ENCODE measurements around the gene EPC1. TPM values are rescaled to one million over a fixed set of nuclear protein-coding genes. Genes with fewer than 3 reads are reported as not detected.
A peak's percentile ranks its signal among the peaks of the same experiment; 100 is the strongest.

EPC1 gene
- total RNA-seq, 4 donors from 2014 or later: 40.3 to 148 (median 62.2) TPM

GRCh38 chr10:32388258-32389027, 41.5 kb upstream of the EPC1 start:
- no peak for DNase-seq
- 57 to 64% methylated on average over 6 of the region's 6 CpGs for WGBS, 2 donors (ENCODE audit: low coverage in 1 of 2)
- in situ Hi-C loops (cut with MboI; ENCODE audit: low pct_ligation_motif_present in 1 of 4, low pct_unique_long_range_greater_than_20kb in 1 of 4, low sequenced_read_pairs in 3 of 4) (loop anchor here in 1 of 4 donors (10.0 kb wide), 1 partner anchor 56 kb away; the partner anchor contains the start of gene CCDC7), intact Hi-C loops (cut with DNase I; ENCODE audit: low total_unique reads) (loop anchor here (10.0 kb wide), 1 partner anchor 56 kb away; the partner anchor contains the start of gene CCDC7)
- Histone ChIP-seq H3K4me1 (peaks cover 0 to 15% (median 2%) of the 10 kb centered on the region in 4 donors), H3K9me3 (no peaks in the 10 kb centered on the region), H3K4me3 (no peak overlapping the region), H3K36me3 (no peaks in the 10 kb centered on the region), H3K27ac (no peak overlapping the region), H3K27me3 (no peaks in the 10 kb centered on the region)
- TF ChIP-seq EP300 (IDR thresholded peaks at IDR 0.05; ENCODE audit: low read depth): no peak
- TF ChIP-seq CTCF (IDR thresholded peaks at IDR 0.05): no peak

GRCh38 chr10:32386623-32387260, 39.8 kb upstream of the EPC1 start:
- H3K4me1 ChIP-seq: peaks cover 0 to 22% (median 2%) of the 10 kb centered on the region in 4 donors
- no peak for DNase-seq
- H3K9me3 ChIP-seq: no peaks in the 10 kb centered on the region
- intact Hi-C loops (cut with DNase I; ENCODE audit: low total_unique reads) (loop anchor here (10.0 kb wide), 1 partner anchor 58 kb away; the partner anchor contains the start of gene CCDC7), in situ Hi-C loops (cut with MboI; ENCODE audit: low pct_ligation_motif_present in 1 of 4, low pct_unique_long_range_greater_than_20kb in 1 of 4, low sequenced_read_pairs in 3 of 4) (loop anchor here in 1 of 4 donors (10.0 kb wide), 1 partner anchor 58 kb away; the partner anchor contains the start of gene CCDC7)
- no peak overlapping the region for H3K27ac ChIP-seq
- WGBS, 2 donors (ENCODE audit: low coverage in 1 of 2): 71 to 73% methylated on average over 7 of the region's 7 CpGs
- H3K4me3 ChIP-seq: no peak overlapping the region
- H3K27me3 ChIP-seq: no peaks in the 10 kb centered on the region
- TF ChIP-seq CTCF (IDR thresholded peaks at IDR 0.05) (no peak), POLR2AphosphoS5 (IDR thresholded peaks at IDR 0.05) (no peak), POLR2A (IDR thresholded peaks at IDR 0.05) (no peak), EP300 (IDR thresholded peaks at IDR 0.05; ENCODE audit: low read depth) (no peak)
- no peaks in the 10 kb centered on the region for H3K36me3 ChIP-seq

- H3K27ac ChIP-seq: peak overlapping the region in 3 of 4 donors; percentile 23 to 70 (median 65)
- peak; percentile 63 for DNase-seq
Measured at GRCh38 chr10:32384171-32384570, 37.2 kb upstream of the EPC1 start.

GRCh38 chr10:32381165-32381564, 34.2 kb upstream of the EPC1 start:
- in situ Hi-C loops (cut with MboI; ENCODE audit: low pct_ligation_motif_present in 1 of 4, low pct_unique_long_range_greater_than_20kb in 1 of 4, low sequenced_read_pairs in 3 of 4): loop anchor here in 1 of 4 donors (10.0 kb wide), 1 partner anchor 64 kb away; the partner anchor contains the start of gene CCDC7
- Histone ChIP-seq H3K36me3 (no peaks in the 10 kb centered on the region), H3K4me3 (no peak overlapping the region), H3K27ac (peak overlapping the region; percentile 90 to 98 (median 94)), H3K9me3 (no peaks in the 10 kb centered on the region), H3K27me3 (no peaks in the 10 kb centered on the region), H3K4me1 (peaks cover 0 to 25% (median 12%) of the 10 kb centered on the region in 4 donors)
- no peak for DNase-seq
- intact Hi-C loops (cut with DNase I; ENCODE audit: low total_unique reads): loop anchor here (10.0 kb wide), 1 partner anchor 64 kb away; the partner anchor contains the start of gene CCDC7
- 54 to 67% methylated on average over 1 to 3 of the region's 3 CpGs for WGBS, 2 donors (ENCODE audit: low coverage in 1 of 2)
- TF ChIP-seq POLR2AphosphoS5 (IDR thresholded peaks at IDR 0.05) (peak in 1 of 3 donors; percentile 10), CTCF (IDR thresholded peaks at IDR 0.05) (no peak), POLR2A (IDR thresholded peaks at IDR 0.05) (no peak)

More at GRCh38 chr10:32384171-32384570, 37.2 kb upstream of the EPC1 start:
- Histone ChIP-seq H3K9me3 (no peaks in the 10 kb centered on the region), H3K27me3 (no peaks in the 10 kb centered on the region), H3K36me3 (no peaks in the 10 kb centered on the region), H3K4me3 (no peak overlapping the region), H3K4me1 (peaks cover 0 to 36% (median 6%) of the 10 kb centered on the region in 4 donors)
- in situ Hi-C loops (cut with MboI; ENCODE audit: low pct_ligation_motif_present in 1 of 4, low pct_unique_long_range_greater_than_20kb in 1 of 4, low sequenced_read_pairs in 3 of 4): loop anchor here in 1 of 4 donors (10.0 kb wide), 1 partner anchor 61 kb away; the partner anchor contains the start of gene CCDC7
- 61 to 78% methylated on average over 2 to 4 of the region's 4 CpGs for WGBS, 2 donors (ENCODE audit: low coverage in 1 of 2)
- intact Hi-C loops (cut with DNase I; ENCODE audit: low total_unique reads): loop anchor here (10.0 kb wide), 1 partner anchor 61 kb away; the partner anchor contains the start of gene CCDC7
- peak in 2 of 3 donors; percentile 12 to 21 for TF ChIP-seq POLR2AphosphoS5 (IDR thresholded peaks at IDR 0.05)
- TF ChIP-seq EP300 (IDR thresholded peaks at IDR 0.05; ENCODE audit: low read depth): no peak
